COLO829 (cell line): ENCODE measurements around the gene KCNQ1.

Experiments
- DNase-seq: peaks from one replicate; pipeline ENCODE4 v3.0.0; 2012; ENCODE audit warnings: low spot score

KCNQ1 gene

GRCh38 chr11:2511421-2512369, 66.9 kb downstream of the KCNQ1 start:
- no peak for DNase-seq

GRCh38 chr11:2512431-2513407, 67.9 kb downstream of the KCNQ1 start:
- DNase-seq: no peak

DNA sequence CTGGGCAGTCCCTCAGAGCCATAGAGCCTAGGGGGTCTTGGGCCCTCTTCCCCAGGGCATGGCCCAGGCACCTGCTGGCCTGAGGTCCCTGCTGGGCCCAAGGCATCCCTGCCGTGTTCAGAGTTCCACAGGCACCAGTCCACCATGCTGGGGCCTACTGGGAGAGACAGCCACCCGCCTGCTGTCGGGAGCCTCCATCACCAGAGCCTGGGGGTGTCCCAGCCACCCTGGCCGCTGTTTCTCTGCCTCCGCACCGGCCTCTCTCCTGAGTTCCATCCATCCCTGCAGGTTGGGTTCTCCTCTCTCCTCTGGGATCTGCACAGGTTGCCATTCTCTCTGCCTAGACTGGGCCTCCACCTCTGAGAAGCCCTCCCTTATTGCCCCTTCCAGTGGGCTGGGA, 68.6 kb downstream of the KCNQ1 start:
- no peak for DNase-seq

- no peak for DNase-seq
Observed at GRCh38 chr11:2515401-2516275, 70.8 kb downstream of the KCNQ1 start.

- no peak for DNase-seq
Observed at GRCh38 chr11:2516276-2517015, 71.6 kb downstream of the KCNQ1 start.

DNA sequence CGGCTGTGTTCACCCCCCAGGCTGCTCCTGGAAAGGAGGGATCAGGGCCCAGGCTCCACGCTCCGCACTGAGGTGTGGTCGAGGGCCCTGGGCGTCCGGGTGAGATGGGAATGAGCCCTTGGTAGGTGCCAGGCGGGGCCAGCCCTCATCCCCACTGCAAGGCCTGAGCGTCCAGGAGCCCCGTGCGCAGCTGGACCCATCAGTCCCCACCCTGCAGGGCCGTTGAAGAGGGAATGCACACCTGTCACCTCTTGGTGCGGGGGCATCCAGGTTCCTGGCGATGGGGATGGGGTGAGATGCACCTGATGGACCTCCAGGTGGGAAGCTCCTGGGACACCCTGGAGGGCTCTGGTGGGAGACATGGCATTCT, 72.2 kb downstream of the KCNQ1 start:
- DNase-seq: no peak

- no peak for DNase-seq
Observed at GRCh38 chr11:2517386-2518064, 72.7 kb downstream of the KCNQ1 start.

DNA sequence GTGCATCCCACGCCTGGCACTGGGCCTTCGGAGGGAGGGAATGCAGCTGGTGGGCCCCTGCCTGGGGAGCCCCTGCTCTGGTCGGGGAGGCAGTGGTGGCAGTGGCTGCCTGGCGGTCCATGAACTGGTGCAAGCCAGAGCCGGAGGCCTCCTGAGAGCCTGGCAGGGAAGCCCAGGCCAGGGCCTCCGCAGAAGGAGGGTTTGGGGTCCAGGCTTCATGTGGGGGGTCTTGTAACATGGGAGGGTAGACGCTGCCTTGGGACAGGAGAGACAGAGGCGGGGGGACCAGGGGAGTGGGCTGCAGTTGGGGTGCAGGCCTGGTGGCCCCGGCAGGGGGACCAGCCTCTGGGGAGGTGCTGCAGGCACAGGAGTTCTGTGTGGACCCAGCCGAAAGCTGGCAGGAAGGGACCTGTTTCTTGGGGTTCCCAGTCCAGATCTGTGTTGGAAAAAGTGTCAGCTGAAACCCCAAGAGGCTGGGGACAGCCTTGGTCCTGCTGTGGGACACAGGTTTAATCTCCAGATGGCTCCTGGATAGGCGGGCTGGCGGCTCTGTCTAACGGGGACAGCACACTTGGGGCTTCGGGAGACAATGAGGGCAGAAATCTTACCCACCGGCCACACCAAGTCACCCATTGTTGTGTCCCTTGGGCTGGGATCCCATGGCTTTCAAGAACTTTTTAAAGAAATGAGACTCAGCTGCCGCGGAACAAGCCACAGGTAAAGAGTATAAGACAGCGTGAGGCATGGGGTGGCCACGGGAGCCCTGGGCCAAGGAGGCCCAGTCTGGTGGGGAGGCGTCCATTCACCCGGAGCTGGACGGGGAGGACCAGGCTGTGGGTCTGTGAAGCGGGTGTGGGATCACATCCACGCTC, 73.5 kb downstream of the KCNQ1 start:
- DNase-seq: no peak

GRCh38 chr11:2518983-2519340, 74.2 kb downstream of the KCNQ1 start:
- DNase-seq: no peak

DNA sequence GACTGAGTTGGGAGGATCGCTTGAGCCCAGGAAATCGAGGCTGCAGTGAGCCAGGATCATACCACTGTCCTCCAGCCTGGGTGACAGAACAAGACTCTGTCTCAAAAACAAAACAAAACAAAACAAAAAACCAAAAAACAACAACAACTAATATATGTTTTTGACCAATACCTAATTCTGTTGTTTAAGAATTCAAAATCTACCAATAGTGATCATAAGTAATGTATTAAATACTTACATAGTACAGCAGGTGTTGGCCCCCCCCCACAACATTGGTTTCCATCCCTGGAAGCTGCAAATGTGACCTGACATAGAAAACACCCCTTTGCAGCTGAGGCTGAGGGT, 74.7 kb downstream of the KCNQ1 start:
- no peak for DNase-seq

GRCh38 chr11:2519862-2520735, 75.3 kb downstream of the KCNQ1 start:
- no peak for DNase-seq

GRCh38 chr11:2520736-2521035, 75.9 kb downstream of the KCNQ1 start:
- no peak for DNase-seq

DNA sequence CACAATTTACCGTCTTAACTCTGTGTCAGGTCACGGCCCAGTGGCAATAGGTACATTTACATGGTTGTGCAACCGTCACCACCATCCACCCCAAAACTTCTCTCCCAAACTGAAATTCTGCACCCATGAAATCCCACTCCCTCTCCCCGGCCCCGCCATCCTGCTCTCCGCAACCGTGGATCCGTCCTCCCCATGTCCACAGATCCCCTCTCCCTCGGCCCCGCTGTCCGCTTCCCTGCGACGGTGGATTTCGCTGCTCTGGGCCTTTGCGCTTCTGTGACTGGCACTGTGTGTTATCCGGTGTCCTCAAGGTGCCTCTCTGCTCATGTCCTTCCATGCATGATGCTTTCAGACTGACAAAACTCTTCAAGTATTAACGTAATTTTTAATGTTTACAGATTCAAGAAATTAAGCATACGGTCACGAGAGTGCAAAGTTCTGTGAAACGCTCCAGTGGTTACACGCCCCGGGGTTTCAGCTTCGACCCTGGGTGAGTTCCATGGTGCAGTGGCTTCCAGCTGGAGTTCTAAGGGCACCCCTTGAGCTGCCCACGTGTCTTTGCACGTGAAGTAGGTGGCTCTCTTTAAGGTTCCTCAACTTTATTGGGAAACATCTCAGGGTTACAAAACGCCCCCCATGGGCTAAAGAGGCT, 76.4 kb downstream of the KCNQ1 start:
- no peak for DNase-seq

- DNase-seq: no peak
Observed at GRCh38 chr11:2521733-2522630, 77.2 kb downstream of the KCNQ1 start.

GRCh38 chr11:2522631-2523255, 77.9 kb downstream of the KCNQ1 start:
- DNase-seq: no peak

- no peak for DNase-seq
Observed at GRCh38 chr11:2523821-2524391, 79.1 kb downstream of the KCNQ1 start.
